BJ (cell line): Measurements from ENCODE around the gene IL17C. TPM values are rescaled to one million over a fixed set of nuclear protein-coding genes. Genes with fewer than 3 reads are reported as not detected.

Source experiments
- CTCF ChIA-PET: fragments of 350-600 bp; formaldehyde crosslinking; extraction: SDS; loops from one replicate; lab custom pipeline; 2021; ENCODE audit warnings: antibody characterized with exemption, inconsistent platforms; lab: Yijun Ruan, JAX
- POLR2A ChIA-PET: fragments of 300-600 bp; sonication (Branson Sonifier 250); formaldehyde crosslinking; extraction: SDS; loops from one replicate; lab custom pipeline; 2021; ENCODE audit warnings: antibody characterized with exemption; lab: Charles Lee
- DNase-seq: peaks from one replicate; pipeline ENCODE4 v3.0.0-alpha.2; 2011; ENCODE audit warnings: low read depth
- H3K27me3 ChIP-seq: 2 replicates; pipeline ENCODE4 v1.6.0; 2011; ENCODE audit warnings: low read length; ENCODE audit not compliant: control insufficient read depth, insufficient read depth
- H3K36me3 ChIP-seq: 2 replicates; pipeline ENCODE4 v1.5.1; 2011; ENCODE audit warnings: low read length; ENCODE audit not compliant: control insufficient read depth, insufficient read depth
- H3K4me3 ChIP-seq: 2 replicates; pipeline ENCODE4 v1.5.1; 2011; ENCODE audit warnings: low read depth, mild to moderate bottlenecking, control low read depth, low read length
- CTCF ChIP-seq: IDR thresholded peaks from 2 replicates; pipeline ENCODE4 v1.5.1; 2011; ENCODE audit warnings: low read depth, mild to moderate bottlenecking, control low read depth, inconsistent platforms, low read length, moderate library complexity; ENCODE audit not compliant: insufficient read depth
- polyA plus RNA-seq: library from polyadenylated mRNA; depleted of rRNA; stranded (reverse); fragments of >200 nt; gene quantifications from 2 replicates; pipeline ENCODE4 v1.2.3, GENCODE V29; 2011

Gene IL17C
- polyA plus RNA-seq, 1 experiment: not detected

- peaks cover 6% of the 10 kb centered on the region for H3K36me3 ChIP-seq
- H3K4me3 ChIP-seq: no peak overlapping the region
- CTCF ChIA-PET: no interaction called here
- no peak for DNase-seq
- H3K27me3 ChIP-seq: no peaks in the 10 kb centered on the region
- TF ChIP-seq CTCF: no peak
- POLR2A ChIA-PET: no interaction called here
These were observed 14.7 kb downstream of the IL17C start for GRCh38 chr16:88653101-88653500.

- no peak for TF ChIP-seq CTCF
- peaks cover 6% of the 10 kb centered on the region for H3K36me3 ChIP-seq
- ChIA-PET POLR2A (no interaction called here), CTCF (no interaction called here)
- no peak for DNase-seq
- H3K4me3 ChIP-seq: no peak overlapping the region
- H3K27me3 ChIP-seq: no peaks in the 10 kb centered on the region
These were observed 15.4 kb downstream of the IL17C start for GRCh38 chr16:88653596-88654362.

- ChIA-PET POLR2A (no interaction called here), CTCF (no interaction called here)
- no peak for TF ChIP-seq CTCF
- Histone ChIP-seq H3K4me3 (no peak overlapping the region), H3K36me3 (peaks cover 6% of the 10 kb centered on the region), H3K27me3 (no peaks in the 10 kb centered on the region)
- DNase-seq: no peak
These were observed 16.1 kb downstream of the IL17C start for GRCh38 chr16:88654363-88655052.

GRCh38 chr16:88655053-88655732, 16.8 kb downstream of the IL17C start:
- ChIA-PET CTCF (no interaction called here), POLR2A (no interaction called here)
- Histone ChIP-seq H3K27me3 (no peaks in the 10 kb centered on the region), H3K36me3 (peaks cover 6% of the 10 kb centered on the region), H3K4me3 (no peak overlapping the region)
- DNase-seq: no peak
- TF ChIP-seq CTCF: no peak

- DNase-seq: no peak
- peaks cover 6% of the 10 kb centered on the region for H3K36me3 ChIP-seq
- TF ChIP-seq CTCF: no peak
- ChIA-PET CTCF (no interaction called here), POLR2A (no interaction called here)
- no peaks in the 10 kb centered on the region for H3K27me3 ChIP-seq
- H3K4me3 ChIP-seq: no peak overlapping the region
These were observed 17.4 kb downstream of the IL17C start for GRCh38 chr16:88655733-88656281.
